AG04450 (cell line): Measurements from ENCODE around the gene TOX3. TPM values are rescaled to one million over a fixed set of nuclear protein-coding genes. Genes with fewer than 3 reads are reported as not detected.

Experiments
- CTCF ChIA-PET: fragments of 300-600, 350-600 bp; formaldehyde crosslinking; extraction: SDS; loops from one replicate; lab custom pipeline; 2022; ENCODE audit warnings: antibody characterized with exemption, inconsistent platforms; lab: Charles Lee
- POLR2A ChIA-PET: fragments of 350-600 bp; formaldehyde crosslinking; extraction: SDS; loops from one replicate; lab custom pipeline; 2021; ENCODE audit warnings: antibody characterized with exemption, inconsistent platforms; lab: Yijun Ruan, JAX
- DNase-seq: peaks from one replicate; pipeline ENCODE4 v3.0.0-alpha.2; 2011; ENCODE audit warnings: low read depth, low spot score
- H3K27ac ChIP-seq: one replicate; pipeline ENCODE4 v1.5.1; 2012; ENCODE audit warnings: low read depth, low read length, control low read depth
- H3K27me3 ChIP-seq: one replicate; pipeline ENCODE4 v1.6.0; 2012; ENCODE audit warnings: low read length; ENCODE audit not compliant: control insufficient read depth, insufficient read depth
- H3K4me3 ChIP-seq: 2 replicates; pipeline ENCODE4 v1.5.1; 2011; ENCODE audit warnings: mild to moderate bottlenecking, low read depth, low read length, control low read depth
- H3K9me3 ChIP-seq: 2 replicates; pipeline ENCODE4 v1.5.1; 2012; ENCODE audit warnings: low read length; ENCODE audit not compliant: control insufficient read depth, insufficient read depth
- polyA plus RNA-seq: library from polyadenylated mRNA; depleted of rRNA; stranded (reverse); fragments of >200 nt; gene quantifications from 2 replicates; pipeline ENCODE4 v1.2.3, GENCODE V29; 2011
- TF ChIP-seq, protein P1 (sequence below): IDR thresholded peaks from 2 replicates; pipeline ENCODE4 v1.5.1; 2011; ENCODE audit warnings: low read depth, low read length, control low read depth, inconsistent platforms

The TOX3 gene
- polyA plus RNA-seq, 1 experiment: not detected

GRCh38 chr16:52393448-52393847, 153.5 kb downstream of the TOX3 start:
- DNase-seq: no peak
- Histone ChIP-seq H3K4me3 (no peak overlapping the region), H3K27me3 (no peaks in the 10 kb centered on the region), H3K27ac (no peak overlapping the region), H3K9me3 (peaks cover 7% of the 10 kb centered on the region)
- TF ChIP-seq, protein P1, sequence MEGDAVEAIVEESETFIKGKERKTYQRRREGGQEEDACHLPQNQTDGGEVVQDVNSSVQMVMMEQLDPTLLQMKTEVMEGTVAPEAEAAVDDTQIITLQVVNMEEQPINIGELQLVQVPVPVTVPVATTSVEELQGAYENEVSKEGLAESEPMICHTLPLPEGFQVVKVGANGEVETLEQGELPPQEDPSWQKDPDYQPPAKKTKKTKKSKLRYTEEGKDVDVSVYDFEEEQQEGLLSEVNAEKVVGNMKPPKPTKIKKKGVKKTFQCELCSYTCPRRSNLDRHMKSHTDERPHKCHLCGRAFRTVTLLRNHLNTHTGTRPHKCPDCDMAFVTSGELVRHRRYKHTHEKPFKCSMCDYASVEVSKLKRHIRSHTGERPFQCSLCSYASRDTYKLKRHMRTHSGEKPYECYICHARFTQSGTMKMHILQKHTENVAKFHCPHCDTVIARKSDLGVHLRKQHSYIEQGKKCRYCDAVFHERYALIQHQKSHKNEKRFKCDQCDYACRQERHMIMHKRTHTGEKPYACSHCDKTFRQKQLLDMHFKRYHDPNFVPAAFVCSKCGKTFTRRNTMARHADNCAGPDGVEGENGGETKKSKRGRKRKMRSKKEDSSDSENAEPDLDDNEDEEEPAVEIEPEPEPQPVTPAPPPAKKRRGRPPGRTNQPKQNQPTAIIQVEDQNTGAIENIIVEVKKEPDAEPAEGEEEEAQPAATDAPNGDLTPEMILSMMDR: no peak
- ChIA-PET POLR2A (no interaction called here), CTCF (no interaction called here)

DNA sequence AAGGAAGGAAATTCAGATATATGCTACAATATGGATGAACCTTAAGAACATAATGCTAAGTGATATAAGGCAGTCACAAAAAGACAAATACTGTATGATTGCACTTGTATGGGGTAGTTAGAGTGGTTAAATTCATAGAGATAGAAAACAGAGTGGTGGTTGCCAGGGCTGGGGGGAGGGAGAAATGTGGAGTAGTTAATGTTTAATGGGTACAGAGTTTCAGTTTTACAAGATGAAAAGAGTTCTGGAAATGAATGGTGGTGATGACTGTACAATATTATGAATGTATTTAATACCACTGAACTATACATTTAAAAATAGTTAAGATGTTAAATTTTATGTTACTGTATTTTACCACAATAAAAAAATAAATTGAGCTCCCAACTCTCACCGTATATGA, 157.9 kb downstream of the TOX3 start:
- H3K4me3 ChIP-seq: no peak overlapping the region
- no peak for DNase-seq
- H3K9me3 ChIP-seq: peaks cover 8% of the 10 kb centered on the region; the same call in 1 of the 2 replicates
- H3K27ac ChIP-seq: no peak overlapping the region
- POLR2A ChIA-PET: no interaction called here
- no peaks in the 10 kb centered on the region for H3K27me3 ChIP-seq
- CTCF ChIA-PET: no interaction called here
- TF ChIP-seq, protein P1: no peak
